K562 (cell line): Measurements from ENCODE around the gene ATF4. TPM values are rescaled to one million over a fixed set of nuclear protein-coding genes. Genes with fewer than 3 reads are reported as not detected.
A peak's percentile ranks its signal among the peaks of the same experiment; 100 is the strongest.

Source experiments
- ATF1 ChIP-seq, 2 experiments: fragments of 450-650 bp in 1 of 2; IDR thresholded peaks; 2 replicates each; pipeline ENCODE4 v1.6.1; 2016; ENCODE audit warnings: missing compliant biosample characterization in 1 of 2, missing genetic modification characterization in 1 of 2
- CTBP1 ChIP-seq: fragments of 450-650 bp; IDR thresholded peaks from 2 replicates; pipeline ENCODE4 v1.6.1; 2016; ENCODE audit warnings: borderline replicate concordance
- HDAC6 ChIP-seq: IDR thresholded peaks from 2 replicates; pipeline ENCODE4 v1.6.1; 2012; ENCODE audit warnings: low read depth, mild to moderate bottlenecking, control low read depth, inconsistent platforms, low read length, moderate library complexity
- KDM4B ChIP-seq, 2 experiments: fragments of 450-650 bp in 1 of 2; sonication (generic) in 1 of 2; IDR thresholded peaks; 2 replicates each; pipeline ENCODE4 v1.6.1; 2016 to 2017; ENCODE audit warnings: borderline replicate concordance in 2 of 2, antibody characterized with exemption in 1 of 2, low read depth in 1 of 2, mild to moderate bottlenecking in 1 of 2
- KDM5B ChIP-seq: fragments of 200-600 bp; sonication (generic); IDR thresholded peaks from 2 replicates; pipeline ENCODE4 v1.6.1; 2012; ENCODE audit warnings: low read depth, mild to moderate bottlenecking, moderate library complexity, low read length, control low read depth, inconsistent platforms; ENCODE audit not compliant: insufficient replicate concordance
- NCOA2 ChIP-seq, 2 experiments: fragments of 450-650 bp; IDR thresholded peaks; 2 replicates each; pipeline ENCODE4 v1.6.1; 2018; ENCODE audit warnings: mild to moderate bottlenecking in 2 of 2, moderate library complexity in 1 of 2; ENCODE audit not compliant: partially characterized antibody in 2 of 2
- RHOXF2B ChIP-seq: fragments of 250-450 bp; sonication (Bioruptor Pico); conservative IDR thresholded peaks from 2 replicates; pipeline ENCODE4 v1.5.1; 2021
- SMARCE1 ChIP-seq: fragments of 450-650 bp; IDR thresholded peaks from 2 replicates; pipeline ENCODE4 v1.7.1; 2016; ENCODE audit warnings: mild to moderate bottlenecking
- SP1 ChIP-seq: sonication (generic); formaldehyde crosslinking; IDR thresholded peaks from 2 replicates; pipeline ENCODE4 v1.8.1; 2022; ENCODE audit warnings: mild to moderate bottlenecking, missing genetic modification reagents
- TBL1XR1 ChIP-seq, 2 experiments: IDR thresholded peaks; 2 replicates each; pipeline ENCODE4 v1.6.1; 2012; ENCODE audit warnings: improper control_type of control experiment in 2 of 2, low read length in 2 of 2, mild to moderate bottlenecking in 1 of 2
- TBP ChIP-seq: optimal IDR thresholded peaks from 2 replicates; pipeline ENCODE3; 2011; ENCODE audit warnings: low read depth, low read length, improper control_type of control experiment
- TCFL5 ChIP-seq: fragments of 250-450 bp; sonication (Bioruptor Pico); conservative IDR thresholded peaks from 2 replicates; pipeline ENCODE4 v1.6.1; 2021; ENCODE audit warnings: mild to moderate bottlenecking, moderate library complexity, matching md5 sums
- ZBED1 ChIP-seq: IDR thresholded peaks from 2 replicates; pipeline ENCODE4 v1.6.1; 2014
- ZNF408 ChIP-seq: fragments of 250-450 bp; sonication (Bioruptor Pico); IDR thresholded peaks from 2 replicates; pipeline ENCODE4 v1.4.0; 2020; ENCODE audit warnings: low read depth, mild to moderate bottlenecking, moderate library complexity
- ZNF695 ChIP-seq: fragments of 450-650 bp; formaldehyde crosslinking; IDR thresholded peaks from 2 replicates; pipeline ENCODE4 v1.4.0; 2020; ENCODE audit warnings: mild to moderate bottlenecking, moderate library complexity
- polyA plus RNA-seq, 8 experiments: library from polyadenylated mRNA; depleted of rRNA in 4 of 8; stranded (reverse) in 5 of 8; unstranded in 3 of 8; fragments of >200 nt; fragmentation: Nextera tagmentation in 2 of 8; fragmentation: Illumina TruSeq in 1 of 8; extraction: Ambion mirVana in 2 of 8; extraction: Trizol in 1 of 8; gene quantifications; 2 replicates each; pipeline versions ENCODE4 v1.2.1 to v1.2.3, GENCODE V29; 2011 to 2014; ENCODE audit warnings: inconsistent platforms in 1 of 8, missing spikeins in 1 of 8
- total RNA-seq, 7 experiments: library from RNA; depleted of rRNA in 6 of 7; stranded (reverse); fragments of >200 nt in 6 of 7; fragmentation: Illumina TruSeq in 2 of 7; extraction: Trizol in 2 of 7; gene quantifications; 2 replicates each; pipeline versions ENCODE4 v1.2.1 to v1.2.3, GENCODE V29; 2011 to 2021; ENCODE audit warnings: low replicate concordance in 1 of 7
- TF ChIP-seq, protein P1 (sequence below): sonication (generic); formaldehyde crosslinking; IDR thresholded peaks from 2 replicates; pipeline ENCODE4 v1.8.1; 2023; ENCODE audit warnings: missing genetic modification reagents, mild to moderate bottlenecking, borderline replicate concordance
- TF ChIP-seq, protein P2 (sequence below): fragments of 150-350 bp; conservative IDR thresholded peaks from 2 replicates; pipeline ENCODE4 v1.6.1; 2014; ENCODE audit warnings: low read length
- TF ChIP-seq, protein P3 (sequence below): fragments of 450-650 bp; IDR thresholded peaks from 2 replicates; pipeline ENCODE4 v1.6.1; 2014; ENCODE audit warnings: low read depth, mild to moderate bottlenecking, moderate library complexity, borderline replicate concordance

ATF4 gene
- total and polyA plus RNA-seq, 9 of the 15 experiments (the other 6 are each of a cell fraction or from before 2014, with no cell fraction given) = 93.1 to 723 (median 355) TPM

GRCh38 chr22:39472570-39473556 is 47.5 kb upstream of the ATF4 start (continued):
- TF ChIP-seq, protein P1, sequence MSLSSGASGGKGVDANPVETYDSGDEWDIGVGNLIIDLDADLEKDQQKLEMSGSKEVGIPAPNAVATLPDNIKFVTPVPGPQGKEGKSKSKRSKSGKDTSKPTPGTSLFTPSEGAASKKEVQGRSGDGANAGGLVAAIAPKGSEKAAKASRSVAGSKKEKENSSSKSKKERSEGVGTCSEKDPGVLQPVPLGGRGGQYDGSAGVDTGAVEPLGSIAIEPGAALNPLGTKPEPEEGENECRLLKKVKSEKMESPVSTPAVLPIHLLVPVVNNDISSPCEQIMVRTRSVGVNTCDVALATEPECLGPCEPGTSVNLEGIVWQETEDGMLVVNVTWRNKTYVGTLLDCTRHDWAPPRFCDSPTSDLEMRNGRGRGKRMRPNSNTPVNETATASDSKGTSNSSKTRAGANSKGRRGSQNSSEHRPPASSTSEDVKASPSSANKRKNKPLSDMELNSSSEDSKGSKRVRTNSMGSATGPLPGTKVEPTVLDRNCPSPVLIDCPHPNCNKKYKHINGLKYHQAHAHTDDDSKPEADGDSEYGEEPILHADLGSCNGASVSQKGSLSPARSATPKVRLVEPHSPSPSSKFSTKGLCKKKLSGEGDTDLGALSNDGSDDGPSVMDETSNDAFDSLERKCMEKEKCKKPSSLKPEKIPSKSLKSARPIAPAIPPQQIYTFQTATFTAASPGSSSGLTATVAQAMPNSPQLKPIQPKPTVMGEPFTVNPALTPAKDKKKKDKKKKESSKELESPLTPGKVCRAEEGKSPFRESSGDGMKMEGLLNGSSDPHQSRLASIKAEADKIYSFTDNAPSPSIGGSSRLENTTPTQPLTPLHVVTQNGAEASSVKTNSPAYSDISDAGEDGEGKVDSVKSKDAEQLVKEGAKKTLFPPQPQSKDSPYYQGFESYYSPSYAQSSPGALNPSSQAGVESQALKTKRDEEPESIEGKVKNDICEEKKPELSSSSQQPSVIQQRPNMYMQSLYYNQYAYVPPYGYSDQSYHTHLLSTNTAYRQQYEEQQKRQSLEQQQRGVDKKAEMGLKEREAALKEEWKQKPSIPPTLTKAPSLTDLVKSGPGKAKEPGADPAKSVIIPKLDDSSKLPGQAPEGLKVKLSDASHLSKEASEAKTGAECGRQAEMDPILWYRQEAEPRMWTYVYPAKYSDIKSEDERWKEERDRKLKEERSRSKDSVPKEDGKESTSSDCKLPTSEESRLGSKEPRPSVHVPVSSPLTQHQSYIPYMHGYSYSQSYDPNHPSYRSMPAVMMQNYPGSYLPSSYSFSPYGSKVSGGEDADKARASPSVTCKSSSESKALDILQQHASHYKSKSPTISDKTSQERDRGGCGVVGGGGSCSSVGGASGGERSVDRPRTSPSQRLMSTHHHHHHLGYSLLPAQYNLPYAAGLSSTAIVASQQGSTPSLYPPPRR (CRISPR knock-in tag) = no peak
- TF ChIP-seq SMARCE1 (peak; percentile 82), TBP (peak; percentile 16), ZBED1 (0 out of 2 replicates have a peak, but pooled peaks have one; percentile 53), CTBP1 (peak; percentile 95), KDM4B (IDR thresholded peaks at IDR 0.05; ENCODE audit: borderline replicate concordance in 2 of 2, low read depth in 1 of 2) (0 out of 4 replicates have a peak, but pooled peaks of 1 of the 2 experiments have one; percentile 58), SP1 (CRISPR knock-in tag) (peak; percentile 58), KDM5B (peak; percentile 34), ZNF695 (CRISPR knock-in tag) (no peak), ZNF408 (CRISPR knock-in tag) (no peak), ATF1 (CRISPR knock-in tag; IDR thresholded peaks at IDR 0.05) (no peak), ATF1 (tag; IDR thresholded peaks at IDR 0.05) (peak; percentile 83), TCFL5 (CRISPR knock-in tag) (no peak), TBL1XR1 (IDR thresholded peaks at IDR 0.05; ENCODE audit: low read length in 2 of 2) (0 out of 4 replicates have a peak, but pooled peaks of 1 of the 2 experiments have one; percentile 36), RHOXF2B (no peak), NCOA2 (IDR thresholded peaks at IDR 0.05; ENCODE audit: partially characterized antibody in 2 of 2) (no peak), HDAC6 (no peak)
- TF ChIP-seq, protein P2, sequence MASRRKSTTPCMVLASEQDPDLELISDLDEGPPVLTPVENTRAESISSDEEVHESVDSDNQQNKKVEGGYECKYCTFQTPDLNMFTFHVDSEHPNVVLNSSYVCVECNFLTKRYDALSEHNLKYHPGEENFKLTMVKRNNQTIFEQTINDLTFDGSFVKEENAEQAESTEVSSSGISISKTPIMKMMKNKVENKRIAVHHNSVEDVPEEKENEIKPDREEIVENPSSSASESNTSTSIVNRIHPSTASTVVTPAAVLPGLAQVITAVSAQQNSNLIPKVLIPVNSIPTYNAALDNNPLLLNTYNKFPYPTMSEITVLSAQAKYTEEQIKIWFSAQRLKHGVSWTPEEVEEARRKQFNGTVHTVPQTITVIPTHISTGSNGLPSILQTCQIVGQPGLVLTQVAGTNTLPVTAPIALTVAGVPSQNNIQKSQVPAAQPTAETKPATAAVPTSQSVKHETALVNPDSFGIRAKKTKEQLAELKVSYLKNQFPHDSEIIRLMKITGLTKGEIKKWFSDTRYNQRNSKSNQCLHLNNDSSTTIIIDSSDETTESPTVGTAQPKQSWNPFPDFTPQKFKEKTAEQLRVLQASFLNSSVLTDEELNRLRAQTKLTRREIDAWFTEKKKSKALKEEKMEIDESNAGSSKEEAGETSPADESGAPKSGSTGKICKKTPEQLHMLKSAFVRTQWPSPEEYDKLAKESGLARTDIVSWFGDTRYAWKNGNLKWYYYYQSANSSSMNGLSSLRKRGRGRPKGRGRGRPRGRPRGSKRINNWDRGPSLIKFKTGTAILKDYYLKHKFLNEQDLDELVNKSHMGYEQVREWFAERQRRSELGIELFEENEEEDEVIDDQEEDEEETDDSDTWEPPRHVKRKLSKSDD = no peak
- TF ChIP-seq, protein P3, sequence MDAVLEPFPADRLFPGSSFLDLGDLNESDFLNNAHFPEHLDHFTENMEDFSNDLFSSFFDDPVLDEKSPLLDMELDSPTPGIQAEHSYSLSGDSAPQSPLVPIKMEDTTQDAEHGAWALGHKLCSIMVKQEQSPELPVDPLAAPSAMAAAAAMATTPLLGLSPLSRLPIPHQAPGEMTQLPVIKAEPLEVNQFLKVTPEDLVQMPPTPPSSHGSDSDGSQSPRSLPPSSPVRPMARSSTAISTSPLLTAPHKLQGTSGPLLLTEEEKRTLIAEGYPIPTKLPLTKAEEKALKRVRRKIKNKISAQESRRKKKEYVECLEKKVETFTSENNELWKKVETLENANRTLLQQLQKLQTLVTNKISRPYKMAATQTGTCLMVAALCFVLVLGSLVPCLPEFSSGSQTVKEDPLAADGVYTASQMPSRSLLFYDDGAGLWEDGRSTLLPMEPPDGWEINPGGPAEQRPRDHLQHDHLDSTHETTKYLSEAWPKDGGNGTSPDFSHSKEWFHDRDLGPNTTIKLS = peak; percentile 39; the same call in 1 of the 2 replicates
